ENCODE data around the gene CACNA1C. TPM values are rescaled to one million over a fixed set of nuclear protein-coding genes. Genes with fewer than 3 reads are reported as not detected.

CACNA1C gene
- total RNA-seq, 4 donors from 2014 or later, result 2.0 to 4.2 (median 2.5) TPM

- intact Hi-C loops (cut with DNase I), result no loop called here
- no peaks in the 10 kb centered on the region for H3K27me3 ChIP-seq
- H3K4me3 ChIP-seq (replicated peaks in 1 of 3), result no peak overlapping the region
- H3K27ac ChIP-seq, result no peak overlapping the region
- peaks cover 0 to 9% of the 10 kb centered on the region in 2 donors for H3K4me1 ChIP-seq
- H3K36me3 ChIP-seq, result no peaks in the 10 kb centered on the region
- no peak for DNase-seq
- 87 to 93% methylated on average over 3 of the region's 3 CpGs for WGBS, 2 donors
- no peaks in the 10 kb centered on the region for H3K9me3 ChIP-seq
- TF ChIP-seq, protein P1, sequence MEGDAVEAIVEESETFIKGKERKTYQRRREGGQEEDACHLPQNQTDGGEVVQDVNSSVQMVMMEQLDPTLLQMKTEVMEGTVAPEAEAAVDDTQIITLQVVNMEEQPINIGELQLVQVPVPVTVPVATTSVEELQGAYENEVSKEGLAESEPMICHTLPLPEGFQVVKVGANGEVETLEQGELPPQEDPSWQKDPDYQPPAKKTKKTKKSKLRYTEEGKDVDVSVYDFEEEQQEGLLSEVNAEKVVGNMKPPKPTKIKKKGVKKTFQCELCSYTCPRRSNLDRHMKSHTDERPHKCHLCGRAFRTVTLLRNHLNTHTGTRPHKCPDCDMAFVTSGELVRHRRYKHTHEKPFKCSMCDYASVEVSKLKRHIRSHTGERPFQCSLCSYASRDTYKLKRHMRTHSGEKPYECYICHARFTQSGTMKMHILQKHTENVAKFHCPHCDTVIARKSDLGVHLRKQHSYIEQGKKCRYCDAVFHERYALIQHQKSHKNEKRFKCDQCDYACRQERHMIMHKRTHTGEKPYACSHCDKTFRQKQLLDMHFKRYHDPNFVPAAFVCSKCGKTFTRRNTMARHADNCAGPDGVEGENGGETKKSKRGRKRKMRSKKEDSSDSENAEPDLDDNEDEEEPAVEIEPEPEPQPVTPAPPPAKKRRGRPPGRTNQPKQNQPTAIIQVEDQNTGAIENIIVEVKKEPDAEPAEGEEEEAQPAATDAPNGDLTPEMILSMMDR (IDR thresholded peaks at IDR 0.05), result no peak
- no peak for TF ChIP-seq POLR2A (IDR thresholded peaks at IDR 0.05)
Measured at GRCh38 chr12:2150833-2151232, 98.0 kb downstream of the CACNA1C start.

GRCh38 chr12:2151391-2151790, 98.6 kb downstream of the CACNA1C start:
- Histone ChIP-seq H3K27ac (no peak overlapping the region), H3K4me1 (peaks cover 0 to 9% of the 10 kb centered on the region in 2 donors), H3K4me3 (replicated peaks in 1 of 3) (no peak overlapping the region), H3K36me3 (no peaks in the 10 kb centered on the region), H3K9me3 (no peaks in the 10 kb centered on the region), H3K27me3 (no peaks in the 10 kb centered on the region)
- 75 to 78% methylated on average over 5 of the region's 5 CpGs for WGBS, 2 donors
- intact Hi-C loops (cut with DNase I), result no loop called here
- DNase-seq, result no peak
- no peak for TF ChIP-seq POLR2A (IDR thresholded peaks at IDR 0.05)
- TF ChIP-seq, protein P1 (IDR thresholded peaks at IDR 0.05), result no peak

- H3K27ac ChIP-seq, result no peak overlapping the region
Measured at GRCh38 chr12:2152134-2152533, 99.3 kb downstream of the CACNA1C start.

GRCh38 chr12:2154050-2154449, 101.3 kb downstream of the CACNA1C start:
- 33% methylated on average over 9 of the region's 9 CpGs for WGBS, 2 donors
- intact Hi-C loops (cut with DNase I), result no loop called here
- no peaks in the 10 kb centered on the region for H3K27me3 ChIP-seq
- no peak overlapping the region for H3K4me3 ChIP-seq (replicated peaks in 1 of 3)
- peaks cover 0 to 9% of the 10 kb centered on the region in 2 donors for H3K4me1 ChIP-seq
- H3K9me3 ChIP-seq, result no peaks in the 10 kb centered on the region
- TF ChIP-seq POLR2A (IDR thresholded peaks at IDR 0.05), result no peak
- TF ChIP-seq, protein P1 (IDR thresholded peaks at IDR 0.05), result no peak
- no peaks in the 10 kb centered on the region for H3K36me3 ChIP-seq
- DNase-seq, result no peak
- H3K27ac ChIP-seq, result peak overlapping the region in 1 of 3 donors; percentile 42

More at GRCh38 chr12:2152134-2152533, 99.3 kb downstream of the CACNA1C start:
- no peak for DNase-seq
- H3K4me3 ChIP-seq (replicated peaks in 1 of 3), result no peak overlapping the region
- H3K4me1 ChIP-seq, result peaks cover 0 to 9% of the 10 kb centered on the region in 2 donors
- 79 to 92% methylated on average over 5 of the region's 5 CpGs for WGBS, 2 donors
- no peaks in the 10 kb centered on the region for H3K9me3 ChIP-seq
- H3K36me3 ChIP-seq, result no peaks in the 10 kb centered on the region
- TF ChIP-seq POLR2A (IDR thresholded peaks at IDR 0.05), result no peak
- TF ChIP-seq, protein P1 (IDR thresholded peaks at IDR 0.05), result no peak
- no peaks in the 10 kb centered on the region for H3K27me3 ChIP-seq
- intact Hi-C loops (cut with DNase I), result no loop called here

- H3K4me1 ChIP-seq, result peaks cover 0 to 9% of the 10 kb centered on the region in 2 donors
- H3K36me3 ChIP-seq, result no peaks in the 10 kb centered on the region
- no peak for DNase-seq
- WGBS, 2 donors, result 90 to 91% methylated on average over 6 of the region's 6 CpGs
- no peaks in the 10 kb centered on the region for H3K27me3 ChIP-seq
- H3K4me3 ChIP-seq (replicated peaks in 1 of 3), result no peak overlapping the region
- intact Hi-C loops (cut with DNase I), result no loop called here
- TF ChIP-seq POLR2A (IDR thresholded peaks at IDR 0.05), result no peak
- TF ChIP-seq, protein P1 (IDR thresholded peaks at IDR 0.05), result no peak
- no peaks in the 10 kb centered on the region for H3K9me3 ChIP-seq
- H3K27ac ChIP-seq, result peak overlapping the region in 1 of 3 donors; percentile 42
Measured at GRCh38 chr12:2154521-2154920, 101.7 kb downstream of the CACNA1C start.
